ENCODE results near the gene DAB2IP.

DNA sequence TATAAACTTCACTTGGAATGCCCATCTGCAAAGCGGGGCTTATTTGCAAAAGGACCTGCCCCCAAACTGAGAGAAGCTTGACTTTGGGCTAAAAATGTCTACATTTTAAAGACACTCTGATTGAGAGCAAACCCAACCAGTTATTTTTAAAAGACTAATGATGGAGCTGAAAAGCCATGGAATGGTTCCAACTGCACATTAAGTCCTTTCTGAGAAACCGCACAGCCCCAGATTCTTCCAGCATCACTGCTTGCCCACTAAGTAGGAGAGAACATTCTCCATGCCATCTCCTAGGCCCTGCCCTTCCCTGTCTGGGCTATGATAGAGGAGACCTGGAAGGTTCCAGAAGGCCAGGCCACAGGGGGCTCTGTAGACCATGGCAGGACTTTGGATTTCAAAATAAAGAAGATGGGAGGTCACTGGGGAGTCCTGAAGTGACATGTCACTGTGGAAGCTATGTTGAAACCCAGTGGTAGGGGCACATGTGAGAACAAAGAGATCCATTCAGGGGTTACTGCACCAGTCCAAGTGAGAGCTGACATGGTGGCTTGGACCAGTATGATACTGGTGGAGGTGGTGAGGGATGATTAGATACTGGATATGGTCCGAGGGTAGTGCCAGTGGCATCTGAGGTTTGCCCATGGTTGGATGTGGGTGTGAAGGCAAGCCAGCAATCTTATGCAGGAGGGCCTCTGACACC lies 179.2 kb downstream of the DAB2IP start:
- TF ChIP-seq, protein P1, sequence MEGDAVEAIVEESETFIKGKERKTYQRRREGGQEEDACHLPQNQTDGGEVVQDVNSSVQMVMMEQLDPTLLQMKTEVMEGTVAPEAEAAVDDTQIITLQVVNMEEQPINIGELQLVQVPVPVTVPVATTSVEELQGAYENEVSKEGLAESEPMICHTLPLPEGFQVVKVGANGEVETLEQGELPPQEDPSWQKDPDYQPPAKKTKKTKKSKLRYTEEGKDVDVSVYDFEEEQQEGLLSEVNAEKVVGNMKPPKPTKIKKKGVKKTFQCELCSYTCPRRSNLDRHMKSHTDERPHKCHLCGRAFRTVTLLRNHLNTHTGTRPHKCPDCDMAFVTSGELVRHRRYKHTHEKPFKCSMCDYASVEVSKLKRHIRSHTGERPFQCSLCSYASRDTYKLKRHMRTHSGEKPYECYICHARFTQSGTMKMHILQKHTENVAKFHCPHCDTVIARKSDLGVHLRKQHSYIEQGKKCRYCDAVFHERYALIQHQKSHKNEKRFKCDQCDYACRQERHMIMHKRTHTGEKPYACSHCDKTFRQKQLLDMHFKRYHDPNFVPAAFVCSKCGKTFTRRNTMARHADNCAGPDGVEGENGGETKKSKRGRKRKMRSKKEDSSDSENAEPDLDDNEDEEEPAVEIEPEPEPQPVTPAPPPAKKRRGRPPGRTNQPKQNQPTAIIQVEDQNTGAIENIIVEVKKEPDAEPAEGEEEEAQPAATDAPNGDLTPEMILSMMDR (IDR thresholded peaks at IDR 0.05) = no peak
- no peak for TF ChIP-seq POLR2A (IDR thresholded peaks at IDR 0.05)
- TF ChIP-seq POLR2AphosphoS5 (IDR thresholded peaks at IDR 0.05) = no peak

Data from upper lobe of left lung (tissue), 4 donors.